CD4-positive, CD25-positive, alpha-beta regulatory T cell (primary cell): ENCODE results near the gene CDH26. TPM values are rescaled to one million over a fixed set of nuclear protein-coding genes. Genes with fewer than 3 reads are reported as not detected.
A peak's percentile ranks its signal among the peaks of the same experiment; 100 is the strongest.
"Not testable (repeated sequence)": the region's sequence is repeated elsewhere in the genome, so short reads cannot be mapped to it uniquely, and the experiment has no call there.

Source experiments
- ATAC-seq, 2 donors: fragments of 150-1000 bp; cut with Tn5 transposase; one replicate each; pipeline ENCODE4 v1.10.0; 2021; ENCODE audit warnings: low read depth in 2 of 2, moderate number of reproducible peaks in 2 of 2, moderate library complexity in 1 of 2
- DNase-seq, 3 donors: peaks; one replicate each; pipeline versions ENCODE4 v3.0.0 to v3.0.0-alpha.2; 2012 to 2022; ENCODE audit warnings: mixed read lengths in 1 of 3
- H3K27ac ChIP-seq: one replicate; pipeline ENCODE4 v1.7.0; 2013; ENCODE audit warnings: mild to moderate bottlenecking, low read length; ENCODE audit not compliant: insufficient read depth, poor library complexity, severe bottlenecking
- H3K27me3 ChIP-seq: one replicate; pipeline ENCODE4 v1.7.0; 2013; ENCODE audit warnings: low read length; ENCODE audit not compliant: control insufficient read depth, insufficient read depth
- H3K36me3 ChIP-seq: one replicate; pipeline ENCODE4 v1.7.0; 2013; ENCODE audit warnings: mild to moderate bottlenecking, low read length, moderate library complexity; ENCODE audit not compliant: control insufficient read depth, insufficient read depth
- H3K4me1 ChIP-seq: 2 replicates; pipeline ENCODE4 v1.7.0; 2013; ENCODE audit warnings: mild to moderate bottlenecking, low read length; ENCODE audit not compliant: insufficient read depth, control insufficient read depth, poor library complexity, severe bottlenecking
- H3K4me3 ChIP-seq: one replicate; pipeline ENCODE4 v1.7.0; 2013; ENCODE audit warnings: low read depth, mild to moderate bottlenecking, low read length, moderate library complexity
- H3K9me3 ChIP-seq, 2 experiments: 1 replicate in 1 of 2; 2 replicates in 1 of 2; pipeline ENCODE4 v1.7.0; 2013; ENCODE audit warnings: low read length in 2 of 2, mild to moderate bottlenecking in 1 of 2, moderate library complexity in 1 of 2; ENCODE audit not compliant: control insufficient read depth in 2 of 2
- H3K27ac Mint-ChIP-seq, 3 donors: one replicate each; pipeline ENCODE4 v1.8.0; 2020 to 2022; ENCODE audit warnings: mild to moderate bottlenecking in 3 of 3, mixed read lengths in 3 of 3, moderate library complexity in 2 of 3
- H3K27me3 Mint-ChIP-seq: one replicate; pipeline ENCODE4 v1.8.0; 2022; ENCODE audit warnings: mild to moderate bottlenecking, mixed read lengths
- H3K36me3 Mint-ChIP-seq: one replicate; pipeline ENCODE4 v1.8.0; 2020; ENCODE audit warnings: mixed read lengths
- H3K4me1 Mint-ChIP-seq, 4 donors: one replicate each; pipeline ENCODE4 v1.8.0; 2020 to 2022; ENCODE audit warnings: mixed read lengths in 4 of 4, mild to moderate bottlenecking in 1 of 4
- H3K4me3 Mint-ChIP-seq, 4 donors: one replicate each; pipeline ENCODE4 v1.8.0; 2020 to 2022; ENCODE audit warnings: mild to moderate bottlenecking in 4 of 4, mixed read lengths in 4 of 4, moderate library complexity in 3 of 4
- H3K9me3 Mint-ChIP-seq, 7 donors: one replicate each; pipeline ENCODE4 v1.8.0; 2020 to 2022; ENCODE audit warnings: mixed read lengths in 7 of 7, mild to moderate bottlenecking in 3 of 7, moderate library complexity in 2 of 7
- polyA plus RNA-seq, 4 donors: library from polyadenylated mRNA; unstranded; fragments of 300-500 nt; fragmentation: Illumina TruSeq; gene quantifications; one replicate each; pipeline ENCODE4 v1.2.3, GENCODE V29; 2021
- total RNA-seq: library from RNA; stranded (reverse); gene quantifications from one replicate; pipeline ENCODE4 v1.2.3, GENCODE V29; 2022

CDH26 gene
- total and polyA plus RNA-seq, 5 donors from 2014 or later = 0.24 to 1.0 (median 0.31) TPM; not detected in 2

- H3K27me3 Mint-ChIP-seq = no peaks in the 10 kb centered on the region
- H3K36me3 ChIP-seq = peaks cover 5% of the 10 kb centered on the region
- DNase-seq (no peak), ATAC-seq (no peak)
- no peaks in the 10 kb centered on the region for H3K9me3 ChIP-seq
- no peaks in the 10 kb centered on the region for H3K27me3 ChIP-seq
- H3K4me3 Mint-ChIP-seq = no peak overlapping the region
- H3K36me3 Mint-ChIP-seq = no peaks in the 10 kb centered on the region
- H3K27ac Mint-ChIP-seq = peak overlapping the region in 1 of 3 donors; percentile 78
- H3K27ac ChIP-seq = peak overlapping the region; percentile 17
- H3K4me3 ChIP-seq = no peak overlapping the region
- no peaks in the 10 kb centered on the region for H3K9me3 Mint-ChIP-seq
- H3K4me1 Mint-ChIP-seq = peaks cover 14 to 33% (median 23%) of the 10 kb centered on the region in 4 donors
- peaks cover 4% of the 10 kb centered on the region for H3K4me1 ChIP-seq
These were observed 8.3 kb upstream of the CDH26 start for GRCh38 chr20:59949911-59950310.

DNA sequence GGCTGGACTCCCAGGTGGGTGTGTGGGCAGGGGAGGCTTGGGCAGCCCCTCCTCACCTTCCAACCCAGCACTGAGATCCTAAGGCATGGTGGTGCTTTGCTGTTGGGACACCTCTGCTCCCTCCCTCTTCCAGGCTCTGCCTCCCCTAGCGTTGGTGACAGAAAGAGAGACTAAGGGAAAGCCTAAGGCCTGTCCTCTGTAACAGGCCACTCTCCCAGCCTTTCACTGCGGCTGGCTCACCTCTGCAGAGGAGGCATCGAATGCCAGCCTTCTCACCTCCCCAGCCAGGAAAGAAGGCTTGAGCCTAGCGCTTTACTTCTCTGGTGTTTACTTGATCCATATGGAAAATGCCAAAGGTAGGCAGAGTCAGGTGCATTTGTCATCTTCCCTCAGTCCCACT, 3.5 kb upstream of the CDH26 start:
- H3K9me3 ChIP-seq = no peaks in the 10 kb centered on the region
- no peaks in the 10 kb centered on the region for H3K9me3 Mint-ChIP-seq
- H3K27ac ChIP-seq = no peak overlapping the region
- no peaks in the 10 kb centered on the region for H3K27me3 ChIP-seq
- peaks cover 0 to 2% (median 0%) of the 10 kb centered on the region in 4 donors for H3K4me1 Mint-ChIP-seq
- no peak overlapping the region for H3K4me3 Mint-ChIP-seq
- ATAC-seq (no peak), DNase-seq (no peak)
- peak overlapping the region in 2 of 3 donors; percentile 41 to 46 for H3K27ac Mint-ChIP-seq
- H3K27me3 Mint-ChIP-seq = no peaks in the 10 kb centered on the region
- no peak overlapping the region for H3K4me3 ChIP-seq
- no peaks in the 10 kb centered on the region for H3K4me1 ChIP-seq
- H3K36me3 Mint-ChIP-seq = peaks cover 5% of the 10 kb centered on the region
- no peaks in the 10 kb centered on the region for H3K36me3 ChIP-seq

- ATAC-seq (no peak), DNase-seq (peak in 1 of 3 donors; percentile 29)
These were observed 3.0 kb upstream of the CDH26 start for GRCh38 chr20:59955131-59955796.

GRCh38 chr20:59957568-59957967, 655 bp upstream of the CDH26 start:
- H3K4me1 Mint-ChIP-seq, H3K27ac Mint-ChIP-seq: not testable (repeated sequence)

More at GRCh38 chr20:59955131-59955796, 3.0 kb upstream of the CDH26 start:
- Histone ChIP-seq H3K4me3 (no peak overlapping the region), H3K4me1 (no peaks in the 10 kb centered on the region), H3K9me3 (no peaks in the 10 kb centered on the region), H3K36me3 (no peaks in the 10 kb centered on the region), H3K27me3 (no peaks in the 10 kb centered on the region), H3K27ac (no peak overlapping the region)
- peak overlapping the region in 2 of 3 donors; percentile 41 to 46 for H3K27ac Mint-ChIP-seq
- H3K27me3 Mint-ChIP-seq = no peaks in the 10 kb centered on the region
- H3K9me3 Mint-ChIP-seq = no peaks in the 10 kb centered on the region
- peaks cover 0 to 2% (median 0%) of the 10 kb centered on the region in 4 donors for H3K4me1 Mint-ChIP-seq
- peaks cover 10% of the 10 kb centered on the region for H3K36me3 Mint-ChIP-seq
- no peak overlapping the region for H3K4me3 Mint-ChIP-seq

GRCh38 chr20:59958626-59959025, 403 bp downstream of the CDH26 start:
- ATAC-seq (no peak), DNase-seq (no peak)
- no peak overlapping the region for H3K4me3 Mint-ChIP-seq
- Histone ChIP-seq H3K27me3 (no peaks in the 10 kb centered on the region), H3K4me3 (no peak overlapping the region), H3K9me3 (no peaks in the 10 kb centered on the region), H3K27ac (no peak overlapping the region), H3K4me1 (no peaks in the 10 kb centered on the region), H3K36me3 (peaks cover 2% of the 10 kb centered on the region)
- peaks cover 21% of the 10 kb centered on the region for H3K36me3 Mint-ChIP-seq
- H3K27me3 Mint-ChIP-seq = no peaks in the 10 kb centered on the region
- no peak overlapping the region for H3K27ac Mint-ChIP-seq
- no peaks in the 10 kb centered on the region for H3K4me1 Mint-ChIP-seq
- H3K9me3 Mint-ChIP-seq = no peaks in the 10 kb centered on the region

More at GRCh38 chr20:59957568-59957967, 655 bp upstream of the CDH26 start:
- H3K9me3 Mint-ChIP-seq, ATAC-seq, H3K36me3 ChIP-seq, H3K4me3 Mint-ChIP-seq, H3K9me3 ChIP-seq, H3K4me3 ChIP-seq, H3K27ac ChIP-seq, H3K27me3 ChIP-seq, H3K4me1 ChIP-seq, H3K27me3 Mint-ChIP-seq, DNase-seq: not testable (repeated sequence)
- H3K36me3 Mint-ChIP-seq = peaks cover 21% of the 10 kb centered on the region

DNA sequence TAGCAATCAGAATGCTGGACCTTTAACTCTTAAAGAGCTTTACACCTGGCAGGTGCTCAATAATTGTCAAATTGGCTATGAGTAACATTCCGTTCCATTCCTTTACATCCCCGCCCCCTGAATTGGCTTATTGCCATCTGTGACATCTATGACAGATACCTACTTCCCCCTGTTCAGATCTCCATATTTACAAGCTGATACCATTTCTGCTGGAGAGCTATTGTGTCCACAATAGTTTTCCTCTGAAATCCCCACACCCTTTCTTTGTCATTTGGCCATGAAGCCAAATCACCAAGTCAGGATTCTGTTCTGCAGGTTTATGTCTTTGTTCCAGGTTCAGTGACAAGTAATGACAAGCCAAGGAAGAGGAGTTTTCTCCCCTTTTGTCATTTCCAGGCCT, 3.2 kb downstream of the CDH26 start:
- ATAC-seq (no peak), DNase-seq (no peak)
- Histone ChIP-seq H3K9me3 (no peaks in the 10 kb centered on the region), H3K4me3 (no peak overlapping the region), H3K4me1 (no peaks in the 10 kb centered on the region), H3K27me3 (no peaks in the 10 kb centered on the region), H3K36me3 (peaks cover 2% of the 10 kb centered on the region), H3K27ac (no peak overlapping the region)
- Mint-ChIP-seq H3K9me3 (no peaks in the 10 kb centered on the region), H3K4me1 (no peaks in the 10 kb centered on the region), H3K4me3 (no peak overlapping the region), H3K27ac (no peak overlapping the region), H3K36me3 (peaks cover 21% of the 10 kb centered on the region), H3K27me3 (no peaks in the 10 kb centered on the region)

- Histone ChIP-seq H3K4me1 (no peaks in the 10 kb centered on the region), H3K27ac (no peak overlapping the region), H3K9me3 (no peaks in the 10 kb centered on the region), H3K27me3 (no peaks in the 10 kb centered on the region), H3K4me3 (no peak overlapping the region), H3K36me3 (peaks cover 2% of the 10 kb centered on the region)
- no peaks in the 10 kb centered on the region for H3K27me3 Mint-ChIP-seq
- peaks cover 21% of the 10 kb centered on the region for H3K36me3 Mint-ChIP-seq
- H3K4me3 Mint-ChIP-seq = no peak overlapping the region
- DNase-seq = no peak
- no peak for ATAC-seq
- no peak overlapping the region for H3K27ac Mint-ChIP-seq
- H3K9me3 Mint-ChIP-seq = no peaks in the 10 kb centered on the region
- H3K4me1 Mint-ChIP-seq = no peaks in the 10 kb centered on the region
These were observed 3.9 kb downstream of the CDH26 start for GRCh38 chr20:59962155-59962554.

GRCh38 chr20:59966428-59966827, 8.2 kb downstream of the CDH26 start:
- Histone ChIP-seq H3K27ac (no peak overlapping the region), H3K9me3 (no peaks in the 10 kb centered on the region), H3K4me1 (no peaks in the 10 kb centered on the region), H3K27me3 (no peaks in the 10 kb centered on the region), H3K36me3 (peaks cover 2% of the 10 kb centered on the region), H3K4me3 (no peak overlapping the region)
- Mint-ChIP-seq H3K9me3 (no peaks in the 10 kb centered on the region), H3K27me3 (no peaks in the 10 kb centered on the region), H3K36me3 (peaks cover 2% of the 10 kb centered on the region), H3K4me1 (no peaks in the 10 kb centered on the region), H3K4me3 (no peak overlapping the region), H3K27ac (no peak overlapping the region)
- DNase-seq (no peak), ATAC-seq (no peak)
